H1 (cell line): ENCODE results near the gene OBSL1.

Experiments
- ATF3 ChIP-seq: IDR thresholded peaks from 2 replicates; pipeline ENCODE4 v1.6.1; 2011; ENCODE audit warnings: low read depth, mild to moderate bottlenecking, low read length; ENCODE audit not compliant: insufficient read depth
- BRCA1 ChIP-seq: IDR thresholded peaks from 2 replicates; pipeline ENCODE4 v1.6.1; 2012; ENCODE audit warnings: low read depth, low read length, improper control_type of control experiment
- CREB1 ChIP-seq: IDR thresholded peaks from 2 replicates; pipeline ENCODE4 v1.6.1; 2012; ENCODE audit warnings: inconsistent platforms
- CTCF ChIP-seq, 3 experiments: IDR thresholded peaks; 1 replicate in 2 of 3; 2 replicates in 1 of 3; pipeline versions ENCODE4 v1.5.1 to v1.6.1; 2011; ENCODE audit warnings: low read length in 3 of 3, mild to moderate bottlenecking in 3 of 3, inconsistent platforms in 2 of 3, low read depth in 1 of 3, moderate library complexity in 1 of 3; ENCODE audit not compliant: insufficient read depth in 1 of 3; ENCODE audit errors: control extremely low read depth in 1 of 3
- EP300 ChIP-seq, 2 experiments: IDR thresholded peaks; 1 replicate in 1 of 2; 2 replicates in 1 of 2; pipeline ENCODE4 v1.6.1; 2011 to 2012; ENCODE audit warnings: low read depth in 2 of 2, low read length in 2 of 2, mild to moderate bottlenecking in 2 of 2, borderline replicate concordance in 1 of 2, inconsistent platforms in 1 of 2, moderate library complexity in 1 of 2
- EZH2 ChIP-seq: fragments of 200-600 bp; sonication (generic); IDR thresholded peaks from 2 replicates; pipeline ENCODE4 v1.7.1; 2012; ENCODE audit warnings: low read depth, mild to moderate bottlenecking, moderate library complexity, low read length, inconsistent platforms; ENCODE audit not compliant: severe bottlenecking
- HDAC6 ChIP-seq: IDR thresholded peaks from one replicate; pipeline ENCODE4 v1.7.1; 2012; ENCODE audit warnings: low read depth, mild to moderate bottlenecking, inconsistent platforms, low read length, moderate library complexity
- NRF1 ChIP-seq: IDR thresholded peaks from 2 replicates; pipeline ENCODE4 v1.6.1; 2011; ENCODE audit warnings: mild to moderate bottlenecking, low read depth, low read length, improper control_type of control experiment
- POLR2A ChIP-seq, 2 experiments: IDR thresholded peaks; 1 replicate in 1 of 2; 2 replicates in 1 of 2; pipeline ENCODE4 v1.6.1; 2011; ENCODE audit warnings: low read depth in 2 of 2, low read length in 2 of 2, mild to moderate bottlenecking in 2 of 2; ENCODE audit errors: control extremely low read depth in 1 of 2
- USF2 ChIP-seq: IDR thresholded peaks from 2 replicates; pipeline ENCODE4 v1.6.1; 2011; ENCODE audit warnings: low read length, improper control_type of control experiment
- ZNF274 ChIP-seq: IDR thresholded peaks from 2 replicates; pipeline ENCODE4 v1.7.0; 2012; ENCODE audit warnings: low read length, borderline replicate concordance; ENCODE audit errors: extremely low read depth

- TF ChIP-seq POLR2A (IDR thresholded peaks at IDR 0.05; ENCODE audit: control extremely low read depth in 1 of 2, low read depth in 2 of 2, low read length in 2 of 2) (no peak), CTCF (IDR thresholded peaks at IDR 0.05; ENCODE audit: control extremely low read depth in 1 of 3, insufficient read depth in 1 of 3, low read depth in 1 of 3, low read length in 3 of 3) (no peak), BRCA1 (no peak), ZNF274 (no peak), USF2 (no peak), CREB1 (no peak), EZH2 (no peak), ATF3 (no peak), EP300 (IDR thresholded peaks at IDR 0.05; ENCODE audit: borderline replicate concordance in 1 of 2, low read depth in 2 of 2, low read length in 2 of 2) (no peak), NRF1 (no peak), HDAC6 (no peak)
Measured at GRCh38 chr2:219607931-219608330, 36.6 kb upstream of the OBSL1 start.
